ENCODE results near the gene CKLF. TPM values are rescaled to one million over a fixed set of nuclear protein-coding genes. Genes with fewer than 3 reads are reported as not detected.
A peak's percentile ranks its signal among the peaks of the same experiment; 100 is the strongest.

Gene CKLF
- polyA plus RNA-seq, 3 donors, result 285 to 430 (median 374) TPM

GRCh38 chr16:66541388-66542355 lies 10.7 kb upstream of the CKLF start:
- Mint-ChIP-seq H3K27me3 (ENCODE audit: low read depth in 3 of 3) (peaks cover 0 to 2% (median 0%) of the 10 kb centered on the region in 3 donors), H3K9me3 (no peaks in the 10 kb centered on the region), H3K4me1 (peaks cover 46% of the 10 kb centered on the region), H3K27ac (peak overlapping the region in 1 of 7 donors; percentile 12), H3K36me3 (peaks cover 71 to 83% of the 10 kb centered on the region in 2 donors), H3K4me3 (no peak overlapping the region)
- 97% methylated on average over 9 of the region's 18 CpGs for WGBS (ENCODE audit: insufficient coverage)
- no peak for DNase-seq
- H3K9ac ChIP-seq (ENCODE audit: insufficient read depth, low read length, poor library complexity, severe bottlenecking), result no peak overlapping the region
- no peaks in the 10 kb centered on the region for H3K9me3 ChIP-seq (replicated peaks in 1 of 2; ENCODE audit: control insufficient read depth in 1 of 2, insufficient read depth in 1 of 2, low read length in 2 of 2)
- no peak for TF ChIP-seq CTCF (IDR thresholded peaks at IDR 0.05)
- no peak overlapping the region for H3K4me3 ChIP-seq (replicated peaks in 1 of 3; ENCODE audit: low read depth in 2 of 3, low read length in 3 of 3)
- intact Hi-C loops (cut with micrococcal nuclease), result no loop called here
- peaks cover 35 to 59% of the 10 kb centered on the region in 2 donors for H3K36me3 ChIP-seq (replicated peaks in 1 of 2; ENCODE audit: control insufficient read depth in 1 of 2, insufficient read depth in 2 of 2, low read length in 2 of 2)
- no peak overlapping the region for H3K27ac ChIP-seq (ENCODE audit: low read depth in 1 of 2, low read length in 2 of 2)
- peaks cover 4% of the 10 kb centered on the region for H3K79me2 ChIP-seq (ENCODE audit: insufficient read depth, low read length)
- H3K4me1 ChIP-seq (ENCODE audit: control insufficient read depth in 1 of 2, insufficient read depth in 2 of 2, low read length in 2 of 2), result peaks cover 27% of the 10 kb centered on the region in 2 donors
- H3K27me3 ChIP-seq (ENCODE audit: control insufficient read depth in 2 of 2, insufficient read depth in 2 of 2, low read length in 2 of 2), result no peaks in the 10 kb centered on the region
- H4K20me1 ChIP-seq (ENCODE audit: insufficient read depth, low read length), result no peaks in the 10 kb centered on the region
- no peak overlapping the region for H2AFZ ChIP-seq (ENCODE audit: insufficient read depth, low read depth, low read length, poor library complexity, severe bottlenecking)
- no peak overlapping the region for H3K4me2 ChIP-seq (replicated peaks; ENCODE audit: extremely low read depth, low read length, poor library complexity, severe bottlenecking)

- no peak overlapping the region for H3K4me2 ChIP-seq (replicated peaks; ENCODE audit: extremely low read depth, low read length, poor library complexity, severe bottlenecking)
- no peaks in the 10 kb centered on the region for H3K9me3 ChIP-seq (replicated peaks in 1 of 2; ENCODE audit: control insufficient read depth in 1 of 2, insufficient read depth in 1 of 2, low read length in 2 of 2)
- no peak overlapping the region for H3K9ac ChIP-seq (ENCODE audit: insufficient read depth, low read length, poor library complexity, severe bottlenecking)
- no peak overlapping the region for H3K27ac ChIP-seq (ENCODE audit: low read depth in 1 of 2, low read length in 2 of 2)
- WGBS (ENCODE audit: insufficient coverage), result no CpG with 5 or more reads among the region's 3 CpGs
- peaks cover 30 to 52% of the 10 kb centered on the region in 2 donors for H3K36me3 ChIP-seq (replicated peaks in 1 of 2; ENCODE audit: control insufficient read depth in 1 of 2, insufficient read depth in 2 of 2, low read length in 2 of 2)
- H3K79me2 ChIP-seq (ENCODE audit: insufficient read depth, low read length), result peaks cover 8% of the 10 kb centered on the region
- no peaks in the 10 kb centered on the region for H3K9me3 Mint-ChIP-seq
- intact Hi-C loops (cut with micrococcal nuclease), result no loop called here
- peaks cover 0 to 2% (median 0%) of the 10 kb centered on the region in 3 donors for H3K27me3 Mint-ChIP-seq (ENCODE audit: low read depth in 3 of 3)
- peaks cover 52% of the 10 kb centered on the region for H3K4me1 Mint-ChIP-seq
- H3K27ac Mint-ChIP-seq, result peak overlapping the region in 1 of 7 donors; percentile 22
- no peak overlapping the region for H3K4me3 ChIP-seq (replicated peaks in 1 of 3; ENCODE audit: low read depth in 2 of 3, low read length in 3 of 3)
- no peaks in the 10 kb centered on the region for H3K27me3 ChIP-seq (ENCODE audit: control insufficient read depth in 2 of 2, insufficient read depth in 2 of 2, low read length in 2 of 2)
- peaks cover 32% of the 10 kb centered on the region in 2 donors for H3K4me1 ChIP-seq (ENCODE audit: control insufficient read depth in 1 of 2, insufficient read depth in 2 of 2, low read length in 2 of 2)
- H3K4me3 Mint-ChIP-seq, result no peak overlapping the region
- no peak overlapping the region for H2AFZ ChIP-seq (ENCODE audit: insufficient read depth, low read depth, low read length, poor library complexity, severe bottlenecking)
- TF ChIP-seq CTCF (IDR thresholded peaks at IDR 0.05), result no peak
- no peaks in the 10 kb centered on the region for H4K20me1 ChIP-seq (ENCODE audit: insufficient read depth, low read length)
- H3K36me3 Mint-ChIP-seq, result peaks cover 71 to 83% of the 10 kb centered on the region in 2 donors
- no peak for DNase-seq
Measured at GRCh38 chr16:66542396-66542795, 10.0 kb upstream of the CKLF start.

Measured in CD14-positive monocyte (primary cell).